Heart right ventricle (tissue), 16 donors: ENCODE data around the gene STRIT1. TPM values are rescaled to one million over a fixed set of nuclear protein-coding genes. Genes with fewer than 3 reads are reported as not detected.
A peak's percentile ranks its signal among the peaks of the same experiment; 100 is the strongest.

Source experiments
- ATAC-seq, 8 donors: fragments of 200-7000 bp; cut with Tn5 transposase; one replicate each; pipeline ENCODE4 v1.9.1; 2020; ENCODE audit warnings: mild to moderate bottlenecking in 8 of 8, moderate library complexity in 8 of 8, moderate number of reproducible peaks in 1 of 8
- DNase-seq, 2 donors: peaks; one replicate each; pipeline ENCODE4 v3.0.0-alpha.2; 2020
- H3K27ac ChIP-seq, 10 donors: fragments of 200-600 bp; sonication (generic) in 2 of 10; one replicate each; pipeline versions ENCODE4 v1.5.0 to v1.8.0; 2020 to 2022; ENCODE audit warnings: mild to moderate bottlenecking in 3 of 10
- H3K27me3 ChIP-seq, 7 donors: fragments of 200-600 bp; one replicate each; pipeline ENCODE4 v1.8.0; 2021 to 2022; ENCODE audit warnings: mild to moderate bottlenecking in 2 of 7
- H3K36me3 ChIP-seq, 9 donors: fragments of 200-600 bp; sonication (generic) in 1 of 9; one replicate each; pipeline versions ENCODE4 v1.5.0 to v1.8.0; 2020 to 2022; ENCODE audit warnings: mild to moderate bottlenecking in 2 of 9
- H3K4me1 ChIP-seq, 9 donors: fragments of 200-600 bp; sonication (generic) in 1 of 9; one replicate each; pipeline versions ENCODE4 v1.5.0 to v1.8.0; 2020 to 2022; ENCODE audit warnings: mild to moderate bottlenecking in 4 of 9
- H3K4me3 ChIP-seq, 10 donors: fragments of 200-600 bp; sonication (generic) in 2 of 10; one replicate each; pipeline versions ENCODE4 v1.5.0 to v1.8.0; 2020 to 2022; ENCODE audit warnings: mild to moderate bottlenecking in 7 of 10, moderate library complexity in 2 of 10
- H3K9me3 ChIP-seq, 11 donors: fragments of 200-600 bp in 10 of 11; sonication (generic) in 2 of 11; one replicate each; pipeline versions ENCODE4 v1.5.0 to v1.8.0; 2013 to 2022; ENCODE audit warnings: mild to moderate bottlenecking in 2 of 11, control low read depth in 1 of 11, moderate library complexity in 1 of 11
- WGBS, 2 donors: extraction: QIAGEN DNeasy Blood & Tissue Kit; methylation state at CpG; one replicate each; pipeline ENCODE4 v1.1.7; 2013; ENCODE audit warnings: inconsistent platforms in 1 of 2; 5-methylcytosine and 5-hydroxymethylcytosine counted together
- intact Hi-C, 10 donors: fragments of 100-400 bp; cut with DNase I; formaldehyde crosslinking; loops; one replicate each; pipeline versions ENCODE4 v1.11.1 to v1.14.2; 2022
- polyA plus RNA-seq, 2 donors: library from polyadenylated mRNA; stranded (reverse); fragments of 200-250 nt; gene quantifications; one replicate each; pipeline ENCODE4 v1.2.3, GENCODE V29; 2013
- total RNA-seq, 10 donors: library from RNA; stranded (reverse); fragmentation: NEBNext Ultra II Directional in 3 of 10; extraction: Animal tissue kit (Norgen Biotek cat#: 25700) in 3 of 10; gene quantifications; one replicate each; pipeline versions ENCODE4 v1.2.1 to v1.2.4, GENCODE V29; 2021 to 2023
- TF ChIP-seq, protein P1 (sequence below), 9 donors: fragments of 200-600 bp; sonication (generic) in 2 of 9; IDR thresholded peaks; one replicate each; pipeline versions ENCODE4 v1.5.0 to v1.8.0; 2021 to 2022; ENCODE audit warnings: antibody characterized with exemption in 9 of 9, mild to moderate bottlenecking in 5 of 9, moderate library complexity in 1 of 9
- donor health status: Arrhythmogenic right ventricular cardiomyopathy.
- donor health status: ischemic (EF 13 %, LVEDD 7.1; RV severe dilation, severe dysfunction).
- donor health status: healthy with polysubstance abuse.
- donor health status: DM: no; HTN: yes; CAD: no.
- donor health status: DM: no; HTN: no; CAD: no.
- donor health status: ischemic (EF 25% LVEDD 6.9; RV normal size, moderate dysfunction).
- donor health status: ischemic (EF 25% LVEDD 5.7; RV mildly dilated, moderate dysfunction).
- donor health status: healthy.
- donor health status: DM: yes; HTN: yes; CAD: no.
- donor health status: Ischemic cardiomyopathy.
- donor health status: ischemic (EF 35%, LVEDD 5.7; RV mildly dilated, moderate dysfunction).
- donor health status: nonischemic (EF 11% LVEDD 7.7; RV severe dilation, severe dysfunction).
- donor health status: DM: yes; HTN: yes; CAD: no.
- donor health status: PGD.
- donor health status: ischemic (EF 29% LVEDD 5.4; RV normal size, mild dysfunction).
- donor health status: nonischemic (EF 23%, LVEDD 6.1; RV moderate dilation, normal function).

STRIT1 gene
- total and polyA plus RNA-seq, 12 donors, result 0.26 to 5.6 (median 1.2) TPM; not detected in 1

DNA sequence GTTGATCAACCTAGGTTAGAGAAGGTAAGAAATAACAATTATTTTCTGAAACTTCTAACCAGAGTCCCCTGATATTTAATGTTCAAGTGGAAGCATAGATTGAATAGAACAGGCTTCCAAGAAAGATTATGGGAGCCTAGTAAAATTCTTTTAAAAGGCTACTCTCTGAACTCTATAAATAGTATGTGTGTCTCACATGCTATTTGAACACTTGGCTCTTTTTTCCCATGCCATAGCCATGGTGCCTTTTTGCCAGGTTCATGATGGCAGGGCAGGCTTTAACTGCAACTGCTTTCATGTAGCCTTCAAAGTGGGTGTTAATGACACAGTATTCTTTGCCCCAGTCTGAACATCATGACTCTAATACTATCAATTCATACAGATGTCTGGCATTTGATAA, 22.9 kb upstream of the STRIT1 start:
- Histone ChIP-seq H3K27me3 (no peaks in the 10 kb centered on the region), H3K9me3 (no peaks in the 10 kb centered on the region), H3K36me3 (no peaks in the 10 kb centered on the region), H3K4me3 (no peak overlapping the region), H3K27ac (no peak overlapping the region), H3K4me1 (peaks cover 0 to 9% (median 5%) of the 10 kb centered on the region in 9 donors)
- TF ChIP-seq, protein P1, sequence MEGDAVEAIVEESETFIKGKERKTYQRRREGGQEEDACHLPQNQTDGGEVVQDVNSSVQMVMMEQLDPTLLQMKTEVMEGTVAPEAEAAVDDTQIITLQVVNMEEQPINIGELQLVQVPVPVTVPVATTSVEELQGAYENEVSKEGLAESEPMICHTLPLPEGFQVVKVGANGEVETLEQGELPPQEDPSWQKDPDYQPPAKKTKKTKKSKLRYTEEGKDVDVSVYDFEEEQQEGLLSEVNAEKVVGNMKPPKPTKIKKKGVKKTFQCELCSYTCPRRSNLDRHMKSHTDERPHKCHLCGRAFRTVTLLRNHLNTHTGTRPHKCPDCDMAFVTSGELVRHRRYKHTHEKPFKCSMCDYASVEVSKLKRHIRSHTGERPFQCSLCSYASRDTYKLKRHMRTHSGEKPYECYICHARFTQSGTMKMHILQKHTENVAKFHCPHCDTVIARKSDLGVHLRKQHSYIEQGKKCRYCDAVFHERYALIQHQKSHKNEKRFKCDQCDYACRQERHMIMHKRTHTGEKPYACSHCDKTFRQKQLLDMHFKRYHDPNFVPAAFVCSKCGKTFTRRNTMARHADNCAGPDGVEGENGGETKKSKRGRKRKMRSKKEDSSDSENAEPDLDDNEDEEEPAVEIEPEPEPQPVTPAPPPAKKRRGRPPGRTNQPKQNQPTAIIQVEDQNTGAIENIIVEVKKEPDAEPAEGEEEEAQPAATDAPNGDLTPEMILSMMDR (IDR thresholded peaks at IDR 0.05), result no peak
- DNase-seq (no peak), ATAC-seq (peak in 1 of 8 donors; percentile 62)
- intact Hi-C loops, result loop anchor here in 2 of 10 donors (5.0 to 10.0 kb wide), 2 partner anchors 82 to 84 kb away; no protein-coding TSS in a partner anchor

DNA sequence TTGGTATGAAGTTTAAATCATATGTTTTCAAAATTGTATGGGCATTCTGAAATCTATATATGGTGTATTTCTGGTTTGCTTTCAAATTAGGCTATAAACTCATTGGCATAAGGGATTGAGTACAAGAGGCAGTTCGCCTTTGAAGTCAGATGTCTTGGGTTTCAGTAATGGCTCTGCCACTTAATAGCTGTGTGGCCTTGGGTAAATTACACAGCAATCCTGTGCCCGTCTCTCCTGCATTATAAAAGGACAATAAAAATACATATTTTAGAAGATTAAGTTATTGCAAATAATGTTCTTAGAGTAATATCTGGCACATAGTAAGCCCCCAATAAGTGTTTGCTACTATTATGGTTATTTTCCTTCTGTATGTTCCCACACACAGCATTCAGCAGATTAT, 20.4 kb upstream of the STRIT1 start:
- WGBS, 2 donors, result 91 to 95% methylated on average over 2 of the region's 2 CpGs

DNA sequence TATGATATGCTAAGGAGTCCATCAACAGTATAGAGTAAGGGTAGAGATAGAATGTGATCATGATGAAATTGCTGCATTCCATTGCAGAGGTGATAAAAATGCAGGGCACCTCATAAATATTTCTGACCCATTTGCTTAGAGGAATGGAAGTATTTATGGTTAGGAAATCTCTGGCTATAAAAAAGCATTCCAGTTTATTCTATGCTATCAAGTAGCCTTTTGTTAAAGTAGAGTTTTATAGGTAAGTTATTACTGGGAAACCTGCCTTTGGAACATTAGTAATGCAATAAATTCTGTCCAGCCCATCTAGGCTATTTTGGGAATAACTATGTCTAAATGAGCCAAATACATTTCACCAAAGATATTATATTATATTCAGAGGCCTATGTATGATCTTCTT, 19.8 kb upstream of the STRIT1 start:
- TF ChIP-seq, protein P1 (IDR thresholded peaks at IDR 0.05), result no peak
- Histone ChIP-seq H3K4me3 (no peak overlapping the region), H3K27ac (no peak overlapping the region), H3K27me3 (no peaks in the 10 kb centered on the region), H3K36me3 (no peaks in the 10 kb centered on the region), H3K4me1 (peaks cover 0 to 9% (median 5%) of the 10 kb centered on the region in 9 donors), H3K9me3 (peaks cover 0 to 3% (median 0%) of the 10 kb centered on the region in 11 donors)
- no peak for ATAC-seq
- DNase-seq, result no peak
- intact Hi-C loops, result loop anchor here in 1 of 10 donors (10.0 kb wide), 1 partner anchor 78 kb away; no protein-coding TSS in a partner anchor

More for the DNA sequence above, 20.4 kb upstream of the STRIT1 start:
- Histone ChIP-seq H3K4me1 (peaks cover 0 to 9% (median 5%) of the 10 kb centered on the region in 9 donors), H3K27ac (no peak overlapping the region), H3K4me3 (no peak overlapping the region), H3K36me3 (no peaks in the 10 kb centered on the region), H3K27me3 (no peaks in the 10 kb centered on the region), H3K9me3 (no peaks in the 10 kb centered on the region)
- TF ChIP-seq, protein P1 (IDR thresholded peaks at IDR 0.05), result no peak
- DNase-seq, result no peak
- ATAC-seq, result no peak
- intact Hi-C loops, result loop anchor here in 1 of 10 donors (10.0 kb wide), 1 partner anchor 79 kb away; no protein-coding TSS in a partner anchor

DNA sequence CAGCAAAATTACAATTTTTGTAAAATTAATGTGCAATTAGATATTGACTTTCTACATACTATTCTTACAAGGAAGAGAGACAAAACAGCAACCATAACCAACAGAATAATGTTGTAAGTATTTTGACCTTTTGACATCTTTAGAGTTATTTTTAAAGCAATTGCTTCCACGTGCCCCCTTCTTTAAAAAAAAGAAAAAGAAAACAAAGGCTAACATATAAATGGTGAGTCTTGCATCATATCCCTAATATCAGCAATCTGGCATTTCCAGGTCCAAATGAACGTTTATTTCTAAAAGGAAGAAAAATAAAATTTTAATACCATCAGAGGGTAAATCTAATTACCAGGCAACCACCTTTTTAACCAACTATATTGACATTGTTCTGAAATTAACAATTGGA, 19.3 kb upstream of the STRIT1 start:
- DNase-seq (no peak), ATAC-seq (no peak)
- intact Hi-C loops, result loop anchor here in 1 of 10 donors (10.0 kb wide), 1 partner anchor 78 kb away; no protein-coding TSS in a partner anchor
- TF ChIP-seq, protein P1 (IDR thresholded peaks at IDR 0.05), result no peak
- Histone ChIP-seq H3K27me3 (no peaks in the 10 kb centered on the region), H3K4me3 (no peak overlapping the region), H3K36me3 (no peaks in the 10 kb centered on the region), H3K27ac (no peak overlapping the region), H3K9me3 (peaks cover 0 to 6% (median 0%) of the 10 kb centered on the region in 11 donors), H3K4me1 (peaks cover 0 to 9% (median 5%) of the 10 kb centered on the region in 9 donors)
- 21 to 22% methylated on average over 2 of the region's 2 CpGs for WGBS, 2 donors
